Activated gamma-delta T cell treated with anti-CD3 and anti-CD28 coated beads, Interleukin-2, amount 50 U/mL, for 16 hours (primary cell): ENCODE results near the gene SCAF1.

Experiments used
- DNase-seq: peaks from one replicate; pipeline ENCODE4 v3.0.0-alpha.2; 2020; ENCODE audit warnings: low read depth

The SCAF1 gene, protein sequence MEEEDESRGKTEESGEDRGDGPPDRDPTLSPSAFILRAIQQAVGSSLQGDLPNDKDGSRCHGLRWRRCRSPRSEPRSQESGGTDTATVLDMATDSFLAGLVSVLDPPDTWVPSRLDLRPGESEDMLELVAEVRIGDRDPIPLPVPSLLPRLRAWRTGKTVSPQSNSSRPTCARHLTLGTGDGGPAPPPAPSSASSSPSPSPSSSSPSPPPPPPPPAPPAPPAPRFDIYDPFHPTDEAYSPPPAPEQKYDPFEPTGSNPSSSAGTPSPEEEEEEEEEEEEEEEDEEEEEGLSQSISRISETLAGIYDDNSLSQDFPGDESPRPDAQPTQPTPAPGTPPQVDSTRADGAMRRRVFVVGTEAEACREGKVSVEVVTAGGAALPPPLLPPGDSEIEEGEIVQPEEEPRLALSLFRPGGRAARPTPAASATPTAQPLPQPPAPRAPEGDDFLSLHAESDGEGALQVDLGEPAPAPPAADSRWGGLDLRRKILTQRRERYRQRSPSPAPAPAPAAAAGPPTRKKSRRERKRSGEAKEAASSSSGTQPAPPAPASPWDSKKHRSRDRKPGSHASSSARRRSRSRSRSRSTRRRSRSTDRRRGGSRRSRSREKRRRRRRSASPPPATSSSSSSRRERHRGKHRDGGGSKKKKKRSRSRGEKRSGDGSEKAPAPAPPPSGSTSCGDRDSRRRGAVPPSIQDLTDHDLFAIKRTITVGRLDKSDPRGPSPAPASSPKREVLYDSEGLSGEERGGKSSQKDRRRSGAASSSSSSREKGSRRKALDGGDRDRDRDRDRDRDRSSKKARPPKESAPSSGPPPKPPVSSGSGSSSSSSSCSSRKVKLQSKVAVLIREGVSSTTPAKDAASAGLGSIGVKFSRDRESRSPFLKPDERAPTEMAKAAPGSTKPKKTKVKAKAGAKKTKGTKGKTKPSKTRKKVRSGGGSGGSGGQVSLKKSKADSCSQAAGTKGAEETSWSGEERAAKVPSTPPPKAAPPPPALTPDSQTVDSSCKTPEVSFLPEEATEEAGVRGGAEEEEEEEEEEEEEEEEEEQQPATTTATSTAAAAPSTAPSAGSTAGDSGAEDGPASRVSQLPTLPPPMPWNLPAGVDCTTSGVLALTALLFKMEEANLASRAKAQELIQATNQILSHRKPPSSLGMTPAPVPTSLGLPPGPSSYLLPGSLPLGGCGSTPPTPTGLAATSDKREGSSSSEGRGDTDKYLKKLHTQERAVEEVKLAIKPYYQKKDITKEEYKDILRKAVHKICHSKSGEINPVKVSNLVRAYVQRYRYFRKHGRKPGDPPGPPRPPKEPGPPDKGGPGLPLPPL

GRCh38 chr19:49641688-49642491 is at the start of gene SCAF1:
Gene SCAF1 (plus strand): TSS chr19:49642209. CDS start chr19:49645027, 2,818 bp downstream.
- peak; percentile 98 for DNase-seq

- DNase-seq, result no peak
Observed at GRCh38 chr19:49592486-49593232, 49.4 kb upstream of the SCAF1 start.

DNA sequence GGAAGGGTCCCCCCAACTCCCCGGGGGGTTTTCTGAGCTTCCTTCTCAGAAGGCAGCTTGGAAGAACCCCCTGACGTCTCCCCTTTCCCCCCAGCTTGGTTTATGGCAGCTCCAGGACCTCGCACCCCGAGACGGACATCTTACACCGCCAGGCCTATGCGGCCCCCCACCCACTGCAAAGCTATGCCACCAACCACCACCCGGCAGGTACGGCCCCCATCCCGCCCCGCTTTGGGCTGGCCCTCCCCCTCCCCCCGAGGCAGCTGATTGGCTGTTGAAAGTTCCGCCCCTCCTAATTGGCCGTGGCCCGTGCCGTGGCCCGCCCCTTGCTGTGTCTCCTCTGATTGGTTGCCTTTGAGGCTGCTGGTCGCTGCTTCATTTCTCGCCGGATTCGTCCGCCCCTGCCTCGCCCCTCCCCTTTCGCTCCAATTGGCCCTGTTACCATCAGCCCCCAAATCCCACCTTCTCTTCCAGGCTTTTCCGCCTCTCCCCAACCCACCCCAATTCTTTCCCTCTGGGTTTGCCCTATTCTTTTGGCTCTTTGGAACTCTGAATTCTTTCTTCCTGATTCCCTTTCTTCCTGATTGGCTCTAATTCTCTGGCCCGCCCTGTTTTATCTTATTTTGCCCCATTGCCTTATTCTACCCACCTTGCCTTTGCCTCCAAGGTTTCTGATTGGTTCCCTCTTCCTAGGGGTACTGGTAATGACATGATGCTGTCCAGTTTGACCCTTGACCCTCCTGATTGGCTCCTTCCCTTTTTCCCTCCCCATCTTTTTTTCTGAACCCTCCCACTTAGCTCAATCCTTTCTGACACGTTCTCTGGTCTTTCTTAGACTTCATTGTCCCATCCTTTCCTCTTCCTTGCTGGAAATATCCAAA is 48.5 kb upstream of the SCAF1 start:
- peak; percentile 89 for DNase-seq

DNA sequence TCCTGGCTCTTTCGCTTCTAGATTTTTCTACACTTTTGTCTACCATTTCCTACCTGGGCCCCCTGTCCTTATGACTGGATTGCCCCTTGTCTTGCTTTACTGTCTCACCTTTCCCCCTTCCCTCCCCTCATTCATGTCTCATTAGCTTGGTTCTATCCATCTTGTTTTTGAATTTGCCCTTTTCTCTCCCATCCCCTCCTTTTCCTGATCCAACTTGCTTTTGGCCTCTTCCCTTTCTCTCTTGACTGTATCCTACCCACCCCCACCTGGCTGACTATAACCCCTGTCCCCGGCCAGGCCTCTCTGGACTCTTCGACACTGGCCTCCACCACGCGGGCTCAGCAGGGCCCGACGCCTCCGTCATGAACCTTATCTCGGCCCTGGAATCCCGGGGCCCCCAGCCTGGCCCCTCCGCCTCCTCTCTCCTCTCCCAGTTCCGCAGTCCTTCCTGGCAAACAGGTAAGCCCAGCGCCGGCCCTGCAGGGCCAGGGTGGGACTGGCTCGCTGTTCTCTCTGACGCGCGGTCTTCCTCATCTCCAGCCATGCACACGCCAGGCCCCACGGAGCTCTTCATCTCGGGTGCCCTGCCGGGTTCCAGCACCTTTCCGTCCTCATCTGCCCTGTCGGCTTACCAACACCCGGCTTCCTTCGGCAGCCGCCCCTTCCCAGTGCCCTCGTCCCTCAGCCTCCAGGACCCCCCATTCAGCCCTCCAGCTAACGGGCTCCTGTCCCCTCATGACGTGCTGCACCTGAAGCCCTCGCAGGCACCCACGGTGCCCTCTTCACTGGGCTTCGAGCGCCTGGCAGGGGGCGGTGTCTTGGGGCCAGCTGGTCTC is 47.6 kb upstream of the SCAF1 start:
- no peak for DNase-seq

GRCh38 chr19:49594993-49595818 is 46.8 kb upstream of the SCAF1 start:
- DNase-seq, result no peak

DNA sequence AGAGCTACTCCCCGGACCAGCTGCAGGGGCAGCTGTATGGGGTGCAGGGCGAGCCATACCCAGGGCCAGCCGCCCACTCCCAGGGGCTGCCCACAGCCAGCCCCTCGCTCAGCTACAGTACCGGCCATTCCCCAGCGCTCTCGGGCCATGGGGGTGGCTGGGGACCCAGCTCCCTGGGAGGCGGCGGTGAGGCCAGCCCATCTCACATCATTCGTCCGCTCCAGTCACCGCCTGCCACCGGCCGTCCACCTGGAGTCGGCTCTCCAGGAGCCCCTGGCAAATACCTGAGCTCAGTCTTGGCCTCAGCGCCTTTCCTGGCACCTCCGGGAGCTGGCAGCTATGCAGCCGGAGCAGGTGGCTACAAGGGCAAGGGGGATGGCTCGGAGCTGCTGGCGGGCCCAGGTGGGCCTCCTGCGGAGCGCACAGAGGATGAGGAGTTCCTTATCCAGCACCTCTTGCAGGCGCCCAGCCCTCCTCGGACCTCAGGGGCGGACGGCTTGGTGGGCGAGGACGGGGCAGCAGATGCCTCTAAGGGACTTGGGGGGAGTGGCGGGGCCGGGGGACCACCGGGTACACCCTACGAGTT is 46.1 kb upstream of the SCAF1 start:
- DNase-seq, result no peak

DNA sequence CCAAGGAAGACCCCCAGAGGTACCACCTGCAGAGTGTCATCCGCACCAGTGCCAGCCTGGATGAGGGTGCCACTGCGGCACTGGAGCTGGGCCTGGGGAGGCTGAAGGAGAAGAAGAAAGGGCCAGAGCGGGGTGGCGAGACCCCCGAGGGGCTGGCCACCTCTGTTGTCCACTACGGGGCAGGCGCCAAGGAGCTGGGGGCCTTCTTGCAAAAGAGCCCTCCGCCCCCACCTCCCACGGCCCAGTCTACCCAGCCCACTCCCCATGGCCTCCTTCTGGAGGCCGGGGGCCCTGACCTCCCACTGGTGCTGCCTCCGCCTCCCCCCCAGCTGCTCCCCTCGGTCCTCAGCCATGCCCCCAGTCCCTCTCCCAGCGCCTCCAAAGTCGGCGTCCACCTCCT is 45.6 kb upstream of the SCAF1 start:
- no peak for DNase-seq

DNA sequence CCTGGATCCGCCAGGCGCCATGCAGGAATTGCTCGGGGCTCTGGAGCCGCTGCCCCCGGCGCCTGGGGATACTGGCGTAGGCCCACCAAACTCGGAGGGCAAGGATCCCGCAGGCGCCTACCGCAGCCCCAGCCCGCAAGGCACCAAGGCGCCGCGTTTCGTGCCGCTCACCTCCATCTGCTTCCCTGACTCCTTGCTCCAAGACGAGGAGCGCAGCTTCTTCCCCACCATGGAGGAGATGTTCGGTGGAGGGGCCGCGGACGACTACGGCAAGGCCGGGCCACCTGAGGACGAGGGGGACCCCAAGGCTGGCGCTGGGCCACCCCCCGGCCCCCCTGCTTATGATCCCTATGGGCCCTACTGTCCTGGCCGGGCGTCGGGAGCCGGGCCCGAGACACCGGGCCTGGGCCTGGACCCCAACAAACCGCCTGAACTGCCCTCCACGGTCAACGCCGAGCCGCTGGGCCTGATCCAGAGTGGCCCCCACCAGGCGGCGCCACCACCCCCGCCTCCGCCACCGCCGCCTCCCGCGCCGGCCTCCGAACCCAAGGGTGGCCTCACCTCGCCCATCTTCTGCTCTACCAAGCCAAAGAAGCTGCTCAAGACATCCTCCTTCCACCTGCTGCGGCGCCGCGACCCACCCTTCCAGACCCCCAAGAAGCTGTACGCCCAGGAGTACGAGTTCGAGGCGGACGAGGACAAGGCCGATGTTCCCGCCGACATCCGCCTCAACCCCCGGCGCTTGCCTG is 44.9 kb upstream of the SCAF1 start:
- DNase-seq, result no peak

- no peak for DNase-seq
Observed at GRCh38 chr19:49597703-49597974, 44.4 kb upstream of the SCAF1 start.

- no peak for DNase-seq
Observed at GRCh38 chr19:49599378-49600295, 42.4 kb upstream of the SCAF1 start.

GRCh38 chr19:49601482-49602038 is 40.4 kb upstream of the SCAF1 start:
- no peak for DNase-seq

DNA sequence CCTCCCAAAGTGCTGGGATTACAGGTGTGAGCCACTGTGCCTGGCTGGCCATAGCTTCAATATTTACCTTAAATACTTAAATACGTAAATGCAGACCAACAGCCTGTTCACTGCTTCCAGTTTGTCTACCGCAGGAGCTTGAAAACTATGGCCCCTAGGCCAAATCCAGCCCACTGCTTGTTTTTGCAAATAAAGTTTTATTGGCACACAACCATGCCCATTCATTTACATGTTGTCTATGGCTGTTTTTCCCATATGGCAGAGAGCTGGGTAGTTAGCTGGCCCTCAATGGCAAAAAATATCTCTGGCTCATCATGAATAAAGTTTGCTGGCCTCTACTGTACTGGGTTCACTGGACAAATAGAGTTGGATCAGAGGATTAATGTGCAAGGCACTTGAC is 39.2 kb upstream of the SCAF1 start:
- no peak for DNase-seq

DNA sequence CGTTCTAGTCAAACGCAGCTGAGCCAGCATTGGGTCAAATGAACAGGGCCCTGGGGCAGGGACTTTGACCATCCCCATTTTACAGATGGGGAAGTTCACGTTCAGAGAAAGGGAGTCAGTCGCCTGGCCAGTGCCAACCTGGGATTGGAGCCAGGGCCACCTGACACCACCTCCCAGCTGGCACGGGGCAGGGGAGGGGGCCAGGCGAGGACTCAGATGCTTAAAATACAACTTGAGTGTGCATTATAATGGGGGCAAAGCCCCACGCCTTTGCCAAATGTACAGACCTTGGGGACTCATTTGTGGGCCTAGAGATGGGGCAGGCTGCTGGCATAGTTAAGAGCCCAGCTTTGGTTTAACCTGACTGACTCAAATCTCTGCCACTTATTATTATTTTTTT is 36.4 kb upstream of the SCAF1 start:
- DNase-seq, result no peak

- no peak for DNase-seq
Observed at GRCh38 chr19:49609499-49610092, 32.4 kb upstream of the SCAF1 start.

- DNase-seq, result no peak
Observed at GRCh38 chr19:49613374-49613773, 28.6 kb upstream of the SCAF1 start.
